Measurements from ENCODE around the gene TPTE2. TPM values are rescaled to one million over a fixed set of nuclear protein-coding genes. Genes with fewer than 3 reads are reported as not detected.
A peak's percentile ranks its signal among the peaks of the same experiment; 100 is the strongest.
"Not testable (repeated sequence)": the region's sequence is repeated elsewhere in the genome, so short reads cannot be mapped to it uniquely, and the experiment has no call there.

TPTE2 gene
- total RNA-seq (2014; rRNA removed; shearing (Covaris generic)) = not detected in 2 replicates

- DNase-seq (ENCODE audit: low spot score) = not testable (repeated sequence)
Observed at GRCh38 chr13:19561127-19561582, at the start of gene TPTE2. Gene TPTE2, minus strand, starts transcription at chr13:19561532. Its CDS starts 58,298 bp downstream, at chr13:19503234.

- peak; percentile 62 for DNase-seq (ENCODE audit: low spot score)
Observed at GRCh38 chr13:19607523-19608078, 46.3 kb upstream of the TPTE2 start.

- DNase-seq (ENCODE audit: low spot score) = no peak
Observed at GRCh38 chr13:19606737-19607136, 45.4 kb upstream of the TPTE2 start.

- DNase-seq (ENCODE audit: low spot score) = peak; percentile 67
Observed at GRCh38 chr13:19606152-19606551, 44.8 kb upstream of the TPTE2 start.

- DNase-seq (ENCODE audit: low spot score) = no peak
Observed at GRCh38 chr13:19605161-19605955, 44.0 kb upstream of the TPTE2 start.

- no peak for DNase-seq (ENCODE audit: low spot score)
Observed at GRCh38 chr13:19604306-19604705, 43.0 kb upstream of the TPTE2 start.

- DNase-seq (ENCODE audit: low spot score) = no peak
Observed at GRCh38 chr13:19601749-19602725, 40.7 kb upstream of the TPTE2 start.

- peak; percentile 77 for DNase-seq (ENCODE audit: low spot score)
Observed at GRCh38 chr13:19597523-19597922, 36.2 kb upstream of the TPTE2 start.

- peak; percentile 57 for DNase-seq (ENCODE audit: low spot score)
Observed at GRCh38 chr13:19596960-19597361, 35.6 kb upstream of the TPTE2 start.

GRCh38 chr13:19596086-19596485 is 34.8 kb upstream of the TPTE2 start:
- DNase-seq (ENCODE audit: low spot score) = no peak

- DNase-seq (ENCODE audit: low spot score) = no peak
Observed at GRCh38 chr13:19592657-19593180, 31.4 kb upstream of the TPTE2 start.

- DNase-seq (ENCODE audit: low spot score) = no peak
Observed at GRCh38 chr13:19591864-19592263, 30.5 kb upstream of the TPTE2 start.

- no peak for DNase-seq (ENCODE audit: low spot score)
Observed at GRCh38 chr13:19590423-19590822, 29.1 kb upstream of the TPTE2 start.

- no peak for DNase-seq (ENCODE audit: low spot score)
Observed at GRCh38 chr13:19589312-19589711, 28.0 kb upstream of the TPTE2 start.

- DNase-seq (ENCODE audit: low spot score) = no peak
Observed at GRCh38 chr13:19587635-19588300, 26.4 kb upstream of the TPTE2 start.

- DNase-seq (ENCODE audit: low spot score) = no peak
Observed at GRCh38 chr13:19586904-19587634, 25.7 kb upstream of the TPTE2 start.

GRCh38 chr13:19581675-19582074 is 20.3 kb upstream of the TPTE2 start:
- DNase-seq (ENCODE audit: low spot score) = no peak

GRCh38 chr13:19575230-19575629 is 13.9 kb upstream of the TPTE2 start:
- DNase-seq (ENCODE audit: low spot score) = no peak

GRCh38 chr13:19573120-19573716 is 11.9 kb upstream of the TPTE2 start:
- DNase-seq (ENCODE audit: low spot score) = no peak

GRCh38 chr13:19572280-19572679 is 10.9 kb upstream of the TPTE2 start:
- DNase-seq (ENCODE audit: low spot score) = no peak
